Memory B cell (primary cell): ENCODE measurements around the gene BMP7.

Experiments
- ATAC-seq: fragments of 150-1000 bp; cut with Tn5 transposase; 2 replicates; pipeline ENCODE4 v1.10.0; 2021; ENCODE audit warnings: low read depth, mild to moderate bottlenecking, moderate library complexity
- DNase-seq, 2 donors: peaks; one replicate each; pipeline ENCODE4 v3.0.0; 2022; ENCODE audit warnings: low spot score in 2 of 2
- H3K27ac Mint-ChIP-seq: one replicate; pipeline ENCODE4 v1.8.0; 2022; ENCODE audit warnings: mild to moderate bottlenecking, moderate library complexity, mixed read lengths
- H3K27me3 Mint-ChIP-seq: one replicate; pipeline ENCODE4 v1.8.0; 2022; ENCODE audit warnings: mixed read lengths
- H3K36me3 Mint-ChIP-seq: one replicate; pipeline ENCODE4 v1.8.0; 2022; ENCODE audit warnings: mild to moderate bottlenecking, mixed read lengths
- H3K4me1 Mint-ChIP-seq: one replicate; pipeline ENCODE4 v1.8.0; 2022; ENCODE audit warnings: mixed read lengths
- H3K4me3 Mint-ChIP-seq: one replicate; pipeline ENCODE4 v1.8.0; 2022; ENCODE audit warnings: mild to moderate bottlenecking, moderate library complexity, mixed read lengths
- H3K9me3 Mint-ChIP-seq: one replicate; pipeline ENCODE4 v1.8.0; 2022; ENCODE audit warnings: mixed read lengths

BMP7 gene

DNA sequence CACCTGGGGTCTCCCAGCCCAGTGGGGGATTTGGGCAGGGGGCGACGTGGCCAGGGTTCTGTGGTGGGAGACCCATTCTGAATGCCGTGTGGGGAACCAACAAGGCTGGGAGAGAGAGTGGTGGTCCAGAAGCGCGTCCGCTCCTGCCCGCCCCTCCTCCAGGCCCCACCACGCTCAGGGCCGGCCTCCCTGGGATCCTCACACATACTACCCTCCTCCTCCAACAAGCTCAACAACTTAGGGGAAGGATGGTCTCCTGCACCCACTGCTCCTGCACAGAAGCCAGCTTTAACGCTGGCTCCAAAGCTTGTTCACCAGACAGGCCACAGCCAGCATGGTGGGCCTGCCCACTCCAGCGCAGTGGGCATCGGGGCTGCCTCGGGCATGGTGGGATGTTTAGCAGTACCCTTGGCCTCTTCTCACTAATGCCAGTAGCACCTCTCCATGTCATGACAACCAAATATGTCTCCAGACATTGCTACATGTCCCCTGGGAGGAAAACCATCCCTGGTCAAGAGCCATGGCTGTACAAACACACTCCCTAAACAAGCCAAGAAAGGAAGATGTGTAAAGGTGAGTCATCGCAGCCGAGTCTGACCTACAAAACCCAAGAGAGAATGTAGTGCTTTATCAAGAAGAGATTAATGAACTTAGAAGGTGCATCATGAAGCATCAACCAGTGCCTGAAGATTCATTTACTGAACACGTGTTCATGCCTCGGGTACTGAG is 75.7 kb downstream of the BMP7 start:
- DNase-seq: no peak
- Mint-ChIP-seq H3K4me1 (peaks cover 3% of the 10 kb centered on the region), H3K36me3 (no peaks in the 10 kb centered on the region), H3K9me3 (peaks cover 5% of the 10 kb centered on the region), H3K27ac (no peak overlapping the region), H3K27me3 (no peaks in the 10 kb centered on the region), H3K4me3 (no peak overlapping the region)
- ATAC-seq: no peak

GRCh38 chr20:57189713-57190112 is 76.7 kb downstream of the BMP7 start:
- ATAC-seq (no peak), DNase-seq (no peak)
- Mint-ChIP-seq H3K9me3 (peaks cover 7% of the 10 kb centered on the region), H3K4me3 (no peak overlapping the region), H3K4me1 (peaks cover 3% of the 10 kb centered on the region), H3K27ac (no peak overlapping the region), H3K36me3 (no peaks in the 10 kb centered on the region), H3K27me3 (peaks cover 2% of the 10 kb centered on the region)

GRCh38 chr20:57188576-57189079 is 77.8 kb downstream of the BMP7 start:
- Mint-ChIP-seq H3K4me1 (peaks cover 3% of the 10 kb centered on the region), H3K27me3 (peaks cover 2% of the 10 kb centered on the region), H3K4me3 (no peak overlapping the region), H3K27ac (no peak overlapping the region), H3K36me3 (no peaks in the 10 kb centered on the region), H3K9me3 (peaks cover 7% of the 10 kb centered on the region)
- ATAC-seq (no peak), DNase-seq (no peak)

DNA sequence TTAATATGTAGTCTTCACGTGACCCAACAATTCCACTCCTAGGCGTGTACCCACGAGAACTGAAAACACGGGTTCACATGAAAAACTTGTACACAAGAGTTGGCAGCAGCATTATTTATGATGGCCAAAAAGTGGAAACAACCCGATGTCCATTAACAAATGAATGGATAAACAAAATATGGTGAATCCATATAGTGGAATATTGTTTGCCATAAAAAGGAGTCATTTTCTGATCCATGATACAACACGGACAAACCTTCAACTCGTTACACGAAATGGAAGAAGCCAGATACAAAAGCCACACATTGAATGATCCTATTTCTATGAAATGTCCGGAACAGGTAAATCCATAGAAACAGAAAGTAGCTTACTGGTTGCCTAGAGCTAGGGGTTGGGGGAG is 78.4 kb downstream of the BMP7 start:
- H3K27ac Mint-ChIP-seq: no peak overlapping the region
- no peaks in the 10 kb centered on the region for H3K36me3 Mint-ChIP-seq
- peaks cover 3% of the 10 kb centered on the region for H3K4me1 Mint-ChIP-seq
- no peak overlapping the region for H3K4me3 Mint-ChIP-seq
- peaks cover 2% of the 10 kb centered on the region for H3K27me3 Mint-ChIP-seq
- peaks cover 7% of the 10 kb centered on the region for H3K9me3 Mint-ChIP-seq
- DNase-seq: no peak
- ATAC-seq: no peak

- H3K36me3 Mint-ChIP-seq: no peaks in the 10 kb centered on the region
- H3K27me3 Mint-ChIP-seq: peaks cover 2% of the 10 kb centered on the region
- H3K27ac Mint-ChIP-seq: no peak overlapping the region
- DNase-seq (no peak), ATAC-seq (no peak)
- H3K4me3 Mint-ChIP-seq: no peak overlapping the region
- peaks cover 3% of the 10 kb centered on the region for H3K4me1 Mint-ChIP-seq
- H3K9me3 Mint-ChIP-seq: peaks cover 7% of the 10 kb centered on the region
These were observed 79.3 kb downstream of the BMP7 start for GRCh38 chr20:57187068-57187634.

- Mint-ChIP-seq H3K9me3 (peaks cover 7% of the 10 kb centered on the region), H3K27me3 (peaks cover 4% of the 10 kb centered on the region), H3K36me3 (no peaks in the 10 kb centered on the region), H3K27ac (no peak overlapping the region), H3K4me3 (no peak overlapping the region), H3K4me1 (peaks cover 3% of the 10 kb centered on the region)
- ATAC-seq (no peak), DNase-seq (no peak)
These were observed 80.2 kb downstream of the BMP7 start for GRCh38 chr20:57186192-57186591.

- Mint-ChIP-seq H3K27me3 (peaks cover 4% of the 10 kb centered on the region), H3K4me1 (peaks cover 3% of the 10 kb centered on the region), H3K36me3 (no peaks in the 10 kb centered on the region), H3K4me3 (no peak overlapping the region), H3K9me3 (peaks cover 7% of the 10 kb centered on the region), H3K27ac (no peak overlapping the region)
- no peak for DNase-seq
- no peak for ATAC-seq
These were observed 81.2 kb downstream of the BMP7 start for GRCh38 chr20:57185188-57185743.

- DNase-seq: no peak
- H3K4me1 Mint-ChIP-seq: no peaks in the 10 kb centered on the region
These were observed 82.9 kb downstream of the BMP7 start for GRCh38 chr20:57183457-57184009.

GRCh38 chr20:57181639-57182038 is 84.8 kb downstream of the BMP7 start:
- no peak overlapping the region for H3K27ac Mint-ChIP-seq
- no peak overlapping the region for H3K4me3 Mint-ChIP-seq
- H3K4me1 Mint-ChIP-seq: no peaks in the 10 kb centered on the region
- H3K36me3 Mint-ChIP-seq: no peaks in the 10 kb centered on the region
- ATAC-seq (no peak), DNase-seq (no peak)
- peaks cover 2% of the 10 kb centered on the region for H3K9me3 Mint-ChIP-seq
- H3K27me3 Mint-ChIP-seq: peaks cover 10% of the 10 kb centered on the region

More at GRCh38 chr20:57183457-57184009, 82.9 kb downstream of the BMP7 start:
- Mint-ChIP-seq H3K4me3 (no peak overlapping the region), H3K9me3 (peaks cover 2% of the 10 kb centered on the region), H3K27me3 (peaks cover 4% of the 10 kb centered on the region), H3K27ac (no peak overlapping the region), H3K36me3 (no peaks in the 10 kb centered on the region)
- no peak for ATAC-seq

GRCh38 chr20:57180954-57181353 is 85.5 kb downstream of the BMP7 start:
- no peak for ATAC-seq
- Mint-ChIP-seq H3K9me3 (peaks cover 2% of the 10 kb centered on the region), H3K4me1 (no peaks in the 10 kb centered on the region), H3K4me3 (no peak overlapping the region), H3K27me3 (peaks cover 10% of the 10 kb centered on the region), H3K27ac (no peak overlapping the region), H3K36me3 (no peaks in the 10 kb centered on the region)
- DNase-seq: no peak

- H3K9me3 Mint-ChIP-seq: peaks cover 2% of the 10 kb centered on the region
- H3K36me3 Mint-ChIP-seq: no peaks in the 10 kb centered on the region
- H3K4me1 Mint-ChIP-seq: no peaks in the 10 kb centered on the region
These were observed 86.1 kb downstream of the BMP7 start for GRCh38 chr20:57180387-57180786.

DNA sequence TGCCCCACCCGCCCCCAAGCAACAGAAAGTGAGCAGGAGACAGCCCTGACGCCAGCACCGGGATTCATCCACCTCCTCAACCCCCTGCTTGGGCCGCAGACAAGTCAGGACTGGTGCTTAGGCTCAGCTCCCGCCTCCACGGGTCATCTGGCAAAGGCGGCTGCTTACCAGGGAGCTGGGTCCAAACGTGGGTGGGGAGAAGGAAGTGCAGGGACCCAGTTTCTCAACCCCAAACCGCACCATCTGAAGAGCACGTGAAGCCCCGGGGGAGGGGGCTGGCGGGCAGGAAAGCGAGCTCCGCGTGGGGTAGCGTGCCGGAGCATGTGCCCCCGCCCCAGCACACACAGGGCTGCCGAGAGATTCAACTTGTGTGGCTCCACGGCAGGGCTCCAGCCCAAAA is 87.2 kb downstream of the BMP7 start:
- Mint-ChIP-seq H3K9me3 (no peaks in the 10 kb centered on the region), H3K27ac (no peak overlapping the region), H3K36me3 (no peaks in the 10 kb centered on the region), H3K27me3 (peaks cover 8% of the 10 kb centered on the region), H3K4me3 (no peak overlapping the region), H3K4me1 (no peaks in the 10 kb centered on the region)
- ATAC-seq (no peak), DNase-seq (no peak)

More at GRCh38 chr20:57180387-57180786, 86.1 kb downstream of the BMP7 start:
- H3K27ac Mint-ChIP-seq: no peak overlapping the region
- H3K27me3 Mint-ChIP-seq: peaks cover 10% of the 10 kb centered on the region
- no peak overlapping the region for H3K4me3 Mint-ChIP-seq
- ATAC-seq (no peak), DNase-seq (no peak)

DNA sequence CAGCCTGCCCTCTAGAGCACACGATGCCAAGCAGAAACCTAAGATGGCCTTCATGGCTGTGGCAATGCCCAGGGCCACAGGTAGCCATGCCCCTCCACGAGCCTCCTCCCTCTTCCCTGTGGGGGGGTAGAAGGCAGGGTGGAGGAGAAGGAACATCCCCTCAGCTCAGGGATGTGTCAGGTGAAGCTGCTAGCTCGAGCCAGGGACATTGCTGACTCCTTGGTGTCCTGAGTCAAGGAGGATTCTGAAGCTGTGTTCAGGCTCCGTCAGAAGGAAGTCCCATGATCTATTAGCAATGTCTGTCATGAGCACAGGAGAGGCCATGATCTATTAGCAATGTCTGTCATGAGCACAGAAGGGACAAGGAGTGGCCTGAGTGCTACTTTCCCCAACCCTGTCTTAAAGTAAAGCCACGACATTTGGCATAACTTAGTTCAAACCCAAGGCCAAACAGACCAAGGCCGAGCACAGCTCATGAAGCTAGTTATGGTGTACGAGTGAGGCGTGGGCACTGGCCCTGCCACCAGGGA is 87.8 kb downstream of the BMP7 start:
- ATAC-seq (no peak), DNase-seq (no peak)
- no peaks in the 10 kb centered on the region for H3K36me3 Mint-ChIP-seq
- no peaks in the 10 kb centered on the region for H3K4me1 Mint-ChIP-seq
- peaks cover 8% of the 10 kb centered on the region for H3K27me3 Mint-ChIP-seq
- no peak overlapping the region for H3K4me3 Mint-ChIP-seq
- no peaks in the 10 kb centered on the region for H3K9me3 Mint-ChIP-seq
- no peak overlapping the region for H3K27ac Mint-ChIP-seq

GRCh38 chr20:57177636-57178280 is 88.7 kb downstream of the BMP7 start:
- H3K9me3 Mint-ChIP-seq: no peaks in the 10 kb centered on the region
- H3K4me3 Mint-ChIP-seq: no peak overlapping the region
- H3K27ac Mint-ChIP-seq: no peak overlapping the region
- H3K27me3 Mint-ChIP-seq: peaks cover 8% of the 10 kb centered on the region
- H3K4me1 Mint-ChIP-seq: no peaks in the 10 kb centered on the region
- DNase-seq (no peak), ATAC-seq (no peak)
- H3K36me3 Mint-ChIP-seq: no peaks in the 10 kb centered on the region
